K562 (cell line): ENCODE measurements around the gene ZSWIM3. TPM values are rescaled to one million over a fixed set of nuclear protein-coding genes. Genes with fewer than 3 reads are reported as not detected.

ENCODE experiments used
- ATF2 ChIP-seq: sonication (generic); formaldehyde crosslinking; IDR thresholded peaks from 2 replicates; pipeline ENCODE4 v1.8.1; 2022; ENCODE audit warnings: missing genetic modification reagents
- CBFA2T2 ChIP-seq: fragments of 450-650 bp; conservative IDR thresholded peaks from 2 replicates; pipeline ENCODE4 v1.6.1; 2017; ENCODE audit warnings: mild to moderate bottlenecking
- ESRRA ChIP-seq: fragments of 450-650 bp; IDR thresholded peaks from 2 replicates; pipeline ENCODE4 v1.6.1; 2014; ENCODE audit warnings: low read depth, mild to moderate bottlenecking, moderate library complexity, borderline replicate concordance
- FOS ChIP-seq: IDR thresholded peaks from 3 replicates; pipeline ENCODE4 v1.6.1; 2011; ENCODE audit not compliant: insufficient read length; ENCODE audit errors: extremely low read depth
- HMBOX1 ChIP-seq: sonication (generic); IDR thresholded peaks from 2 replicates; pipeline ENCODE4 v1.6.1; 2016
- KDM1A ChIP-seq, 2 experiments: fragments of 450-650 bp; IDR thresholded peaks; 2 replicates each; pipeline ENCODE4 v1.6.1; 2016; ENCODE audit warnings: mild to moderate bottlenecking in 2 of 2
- MEIS2 ChIP-seq: fragments of 450-650 bp; IDR thresholded peaks from 2 replicates; pipeline ENCODE4 v1.6.1; 2014; ENCODE audit warnings: mild to moderate bottlenecking; ENCODE audit not compliant: partially characterized antibody
- MTA2 ChIP-seq: fragments of 450-650 bp; IDR thresholded peaks from 2 replicates; pipeline ENCODE4 v1.6.1; 2016; ENCODE audit warnings: low read depth
- NCOA1 ChIP-seq: fragments of 450-650 bp; IDR thresholded peaks from 2 replicates; pipeline ENCODE4 v1.6.1; 2016; ENCODE audit warnings: low read depth
- REST ChIP-seq, 2 experiments: fragments of 450-650 bp; formaldehyde crosslinking in 1 of 2; IDR thresholded peaks; 2 replicates each; pipeline versions ENCODE4 v1.4.0 to v1.6.1; 2014 to 2020; ENCODE audit warnings: mild to moderate bottlenecking in 2 of 2, borderline replicate concordance in 1 of 2, low read depth in 1 of 2
- SMAD1 ChIP-seq: fragments of 150-350 bp; IDR thresholded peaks from 2 replicates; pipeline ENCODE4 v1.6.1; 2014; ENCODE audit warnings: low read length, low read depth; ENCODE audit not compliant: partially characterized antibody
- SMARCA4 ChIP-seq: fragments of 450-650 bp; IDR thresholded peaks from 2 replicates; pipeline ENCODE4 v1.6.1; 2016
- SMC3 ChIP-seq: conservative IDR thresholded peaks from 2 replicates; pipeline ENCODE4 v1.6.1; 2011; ENCODE audit warnings: low read depth, low read length, improper control_type of control experiment; ENCODE audit not compliant: insufficient read depth
- STAT5A ChIP-seq: IDR thresholded peaks from 2 replicates; pipeline ENCODE4 v1.6.1; 2012; ENCODE audit warnings: low read length, inconsistent platforms, borderline replicate concordance
- TFAP4 ChIP-seq: sonication (generic); formaldehyde crosslinking; IDR thresholded peaks from 2 replicates; pipeline ENCODE4 v1.8.0; 2022; ENCODE audit warnings: missing genetic modification reagents, mild to moderate bottlenecking, moderate library complexity, borderline replicate concordance
- ZBTB2 ChIP-seq: fragments of 450-650 bp; IDR thresholded peaks from 2 replicates; pipeline ENCODE4 v1.6.1; 2016; ENCODE audit warnings: antibody characterized with exemption
- polyA plus RNA-seq, 8 experiments: library from polyadenylated mRNA; depleted of rRNA in 4 of 8; stranded (reverse) in 5 of 8; unstranded in 3 of 8; fragments of >200 nt; fragmentation: Nextera tagmentation in 2 of 8; fragmentation: Illumina TruSeq in 1 of 8; extraction: Ambion mirVana in 2 of 8; extraction: Trizol in 1 of 8; gene quantifications; 2 replicates each; pipeline versions ENCODE4 v1.2.1 to v1.2.3, GENCODE V29; 2011 to 2014; ENCODE audit warnings: inconsistent platforms in 1 of 8, missing spikeins in 1 of 8
- total RNA-seq, 7 experiments: library from RNA; depleted of rRNA in 6 of 7; stranded (reverse); fragments of >200 nt in 6 of 7; fragmentation: Illumina TruSeq in 2 of 7; extraction: Trizol in 2 of 7; gene quantifications; 2 replicates each; pipeline versions ENCODE4 v1.2.1 to v1.2.3, GENCODE V29; 2011 to 2021; ENCODE audit warnings: low replicate concordance in 1 of 7

The ZSWIM3 gene
- total and polyA plus RNA-seq, 9 of the 15 experiments (the other 6 are each of a cell fraction or from before 2014, with no cell fraction given) = 1.7 to 4.3 (median 2.9) TPM

- TF ChIP-seq REST (IDR thresholded peaks at IDR 0.05; ENCODE audit: borderline replicate concordance) (0 out of 2 replicates have a peak, but pooled peaks have one; percentile 15), REST (CRISPR knock-in tag; IDR thresholded peaks at IDR 0.05; ENCODE audit: low read depth) (no peak), NCOA1 (peak; percentile 27; the same call in 1 of the 2 replicates), SMAD1 (no peak), FOS (no peak), MTA2 (peak; percentile 59; the same call in 1 of the 2 replicates), SMC3 (no peak), CBFA2T2 (peak; percentile 86), KDM1A (IDR thresholded peaks at IDR 0.05) (peak; percentile 65 to 67; a peak in 2 of 4 replicates), HMBOX1 (peak; percentile 65), STAT5A (peak; percentile 55; the same call in 1 of the 2 replicates), ESRRA (peak; percentile 84; the same call in 1 of the 2 replicates), ZBTB2 (peak; percentile 44; the same call in 1 of the 2 replicates), MEIS2 (peak; percentile 88), TFAP4 (CRISPR knock-in tag) (peak; percentile 53; the same call in 1 of the 2 replicates), SMARCA4 (peak; percentile 84), ATF2 (CRISPR knock-in tag) (no peak)
These were observed 6.5 kb upstream of the ZSWIM3 start (continued) for GRCh38 chr20:45850926-45851325.
